ENCODE measurements around the gene CC2D2B. TPM values are rescaled to one million over a fixed set of nuclear protein-coding genes. Genes with fewer than 3 reads are reported as not detected.

Gene CC2D2B
- total RNA-seq, 2 experiments from 2014 or later = 4.1 TPM; not detected in 1

DNA sequence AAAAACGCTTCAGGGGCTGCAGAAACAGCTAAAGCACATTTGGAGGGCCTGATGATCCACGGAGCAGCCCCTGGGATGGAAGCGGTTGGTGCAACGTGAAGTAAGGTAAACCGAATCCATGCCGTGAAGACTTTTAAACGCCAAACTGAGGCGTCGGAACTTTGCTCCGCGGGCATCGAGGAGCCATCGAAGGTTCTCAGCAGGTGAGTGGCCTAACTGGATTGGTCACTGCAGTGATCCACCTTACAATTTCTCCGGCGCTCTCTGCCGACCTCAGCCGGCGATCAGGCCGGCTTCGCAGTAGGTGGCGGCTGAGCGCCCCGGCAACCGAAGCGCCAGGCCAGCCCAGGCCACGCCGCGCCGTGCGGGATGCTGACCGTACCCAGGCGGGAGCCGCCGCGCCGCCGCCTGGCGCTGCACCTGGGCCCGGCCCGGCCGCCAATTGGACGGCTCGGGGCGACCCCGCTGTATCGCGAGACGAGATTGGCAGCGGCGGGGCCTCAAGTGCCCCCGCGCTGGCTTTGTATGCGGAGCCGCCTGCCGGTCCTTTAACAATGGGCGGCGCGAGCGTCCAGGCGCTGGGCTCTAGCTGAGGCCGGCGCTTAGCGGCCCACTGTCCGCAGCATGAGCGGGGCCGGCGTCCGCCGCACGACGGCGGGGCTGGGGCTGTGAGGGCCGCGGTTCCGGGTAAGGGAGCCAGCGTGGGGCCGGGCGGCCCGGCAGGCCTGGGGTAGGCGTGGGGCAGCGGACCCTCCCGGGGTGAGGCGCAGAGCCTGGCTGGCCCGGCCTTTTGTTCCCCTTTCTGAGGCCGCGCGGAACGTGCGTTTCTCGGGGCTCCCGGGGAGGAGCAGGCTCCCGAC, 135.5 kb downstream of the CC2D2B start, which contains the start of gene CCNJ:
Gene CCNJ, plus strand, starts transcription at position 551 of the 860 bp plus-strand sequence. CDS start 811 bp downstream, outside the sequence.
- intact Hi-C loops (cut with micrococcal nuclease; ENCODE audit: unreplicated experiment) = loop anchor here (1.0 to 5.0 kb wide), 2 partner anchors 46 to 249 kb away; no protein-coding TSS in a partner anchor
- Histone ChIP-seq H3K4me3 (ENCODE audit: low read depth, low read length, poor library complexity, severe bottlenecking) (peak within 1 kb of the TSS; percentile 89), H3K79me2 (ENCODE audit: insufficient read depth, low read depth, low read length) (peaks cover 29% of the 10 kb centered on the region; the same call in 1 of the 2 replicates), H3K9me2 (ENCODE audit: insufficient read depth, low read length) (no peaks in the 10 kb centered on the region), H3K27ac (ENCODE audit: low read depth, low read length, poor library complexity, severe bottlenecking) (peak within 1 kb of the TSS; percentile 50), H3K36me3 (ENCODE audit: insufficient read depth, low read length) (peaks cover 21% of the 10 kb centered on the region), H3K9me3 (ENCODE audit: low read length) (no peaks in the 10 kb centered on the region), H2AFZ (ENCODE audit: low read length) (peak within 1 kb of the TSS; percentile 91), H3K4me1 (ENCODE audit: insufficient read depth, low read length, poor library complexity, severe bottlenecking) (peaks cover 23% of the 10 kb centered on the region), H4K20me1 (ENCODE audit: insufficient read depth, low read length) (no peaks in the 10 kb centered on the region; the same call in 1 of the 2 replicates), H3K4me2 (ENCODE audit: low read length) (peak within 1 kb of the TSS; percentile 82)
- peak; percentile 91 for DNase-seq (ENCODE audit: low spot score)
- ChIA-PET POLR2A (interaction anchor here (0.7 to 0.9 kb wide), 4 partner anchors 12 to 477 kb away, joined by 3 to 5 read pairs (median 4); no protein-coding TSS in a partner anchor), CTCF (ENCODE audit: unreplicated experiment) (no interaction called here)
- TF ChIP-seq, protein P1, sequence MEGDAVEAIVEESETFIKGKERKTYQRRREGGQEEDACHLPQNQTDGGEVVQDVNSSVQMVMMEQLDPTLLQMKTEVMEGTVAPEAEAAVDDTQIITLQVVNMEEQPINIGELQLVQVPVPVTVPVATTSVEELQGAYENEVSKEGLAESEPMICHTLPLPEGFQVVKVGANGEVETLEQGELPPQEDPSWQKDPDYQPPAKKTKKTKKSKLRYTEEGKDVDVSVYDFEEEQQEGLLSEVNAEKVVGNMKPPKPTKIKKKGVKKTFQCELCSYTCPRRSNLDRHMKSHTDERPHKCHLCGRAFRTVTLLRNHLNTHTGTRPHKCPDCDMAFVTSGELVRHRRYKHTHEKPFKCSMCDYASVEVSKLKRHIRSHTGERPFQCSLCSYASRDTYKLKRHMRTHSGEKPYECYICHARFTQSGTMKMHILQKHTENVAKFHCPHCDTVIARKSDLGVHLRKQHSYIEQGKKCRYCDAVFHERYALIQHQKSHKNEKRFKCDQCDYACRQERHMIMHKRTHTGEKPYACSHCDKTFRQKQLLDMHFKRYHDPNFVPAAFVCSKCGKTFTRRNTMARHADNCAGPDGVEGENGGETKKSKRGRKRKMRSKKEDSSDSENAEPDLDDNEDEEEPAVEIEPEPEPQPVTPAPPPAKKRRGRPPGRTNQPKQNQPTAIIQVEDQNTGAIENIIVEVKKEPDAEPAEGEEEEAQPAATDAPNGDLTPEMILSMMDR (conservative IDR thresholded peaks at IDR 0.05; ENCODE audit: low read length) = 0 out of 2 replicates have a peak, but pooled peaks have one; percentile 17
- no peak for TF ChIP-seq EZH2phosphoT487 (IDR thresholded peaks at IDR 0.05; ENCODE audit: borderline replicate concordance, low read depth, low read length)
- BruUV-seq (replicated peaks) = no TSS peak

DNA sequence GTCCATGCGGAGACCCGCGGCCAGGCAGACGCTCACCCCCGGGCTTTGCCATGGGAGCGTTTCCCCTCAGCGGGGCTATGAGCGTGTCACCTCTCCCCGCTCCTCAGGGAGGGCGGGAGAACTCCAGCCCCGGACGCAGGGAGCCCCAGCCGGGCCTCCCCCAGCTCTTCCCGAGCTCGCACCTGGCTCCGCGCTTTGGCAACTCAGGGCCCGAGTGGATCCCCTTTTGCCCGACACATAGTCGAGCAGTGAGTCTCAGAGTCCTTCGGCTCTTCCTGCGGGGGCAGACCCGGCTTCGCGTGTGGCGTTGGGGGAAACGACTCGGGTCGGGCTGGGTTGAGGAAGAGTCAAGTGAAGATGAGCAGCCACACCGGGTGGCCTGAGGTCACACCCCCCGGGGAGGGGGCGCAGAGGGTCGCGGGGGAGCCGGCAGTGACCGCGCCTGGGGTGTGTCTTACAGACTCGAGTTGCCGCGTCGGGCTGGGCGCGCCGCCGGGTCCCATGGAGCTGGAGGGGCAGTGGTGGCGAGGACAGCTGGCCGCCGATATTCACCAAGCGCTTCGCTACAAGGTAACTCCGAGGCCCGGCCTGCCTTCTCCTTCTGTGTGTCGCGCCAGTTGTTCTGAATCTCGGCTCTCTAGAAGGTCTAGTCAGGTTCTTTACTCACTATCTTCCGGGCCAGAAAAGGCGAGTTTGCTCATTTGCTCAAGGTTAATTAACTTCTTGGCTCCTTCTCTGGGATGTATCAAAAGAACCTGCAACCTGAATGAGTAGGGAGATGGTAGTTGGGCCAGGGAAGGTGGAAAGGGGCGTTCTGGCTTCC, 136.3 kb downstream of the CC2D2B start:
- Histone ChIP-seq H3K4me2 (ENCODE audit: low read length) (peak overlapping the region; percentile 82), H3K79me2 (ENCODE audit: insufficient read depth, low read depth, low read length) (peaks cover 38% of the 10 kb centered on the region; the same call in 1 of the 2 replicates), H2AFZ (ENCODE audit: low read length) (peak overlapping the region; percentile 91), H3K4me1 (ENCODE audit: insufficient read depth, low read length, poor library complexity, severe bottlenecking) (peaks cover 30% of the 10 kb centered on the region), H3K9me3 (ENCODE audit: low read length) (no peaks in the 10 kb centered on the region), H3K4me3 (ENCODE audit: low read depth, low read length, poor library complexity, severe bottlenecking) (peak overlapping the region; percentile 89), H4K20me1 (ENCODE audit: insufficient read depth, low read length) (no peaks in the 10 kb centered on the region; the same call in 1 of the 2 replicates), H3K9me2 (ENCODE audit: insufficient read depth, low read length) (no peaks in the 10 kb centered on the region), H3K27ac (ENCODE audit: low read depth, low read length, poor library complexity, severe bottlenecking) (peak overlapping the region; percentile 50), H3K36me3 (ENCODE audit: insufficient read depth, low read length) (peaks cover 29% of the 10 kb centered on the region)
- peak; percentile 75 for DNase-seq (ENCODE audit: low spot score)
- no TSS peak for BruUV-seq (replicated peaks)
- ChIA-PET CTCF (ENCODE audit: unreplicated experiment) (no interaction called here), POLR2A (interaction anchor here (0.6 kb wide), 1 partner anchor 304 kb away, joined by 3 read pairs; no protein-coding TSS in a partner anchor)
- intact Hi-C loops (cut with micrococcal nuclease; ENCODE audit: unreplicated experiment) = loop anchor here (1.0 to 5.0 kb wide), 2 partner anchors 45 to 248 kb away; no protein-coding TSS in a partner anchor
- no peak for TF ChIP-seq EZH2phosphoT487 (IDR thresholded peaks at IDR 0.05; ENCODE audit: borderline replicate concordance, low read depth, low read length)
- TF ChIP-seq, protein P1 (conservative IDR thresholded peaks at IDR 0.05; ENCODE audit: low read length) = no peak
